ENCODE results near the gene FOXJ3. TPM values are rescaled to one million over a fixed set of nuclear protein-coding genes. Genes with fewer than 3 reads are reported as not detected.

FOXJ3 gene
- polyA plus RNA-seq: 22.1 TPM

GRCh38 chr1:42335050-42335808 is at the start of gene FOXJ3:
Gene FOXJ3, minus strand, starts transcription at chr1:42335235. Its CDS starts 24,142 bp downstream, at chr1:42311093.
- H3K27ac Mint-ChIP-seq: peak within 1 kb of the TSS; percentile 78 to 84 (median 80)
- peaks cover 0 to 1% (median 0%) of the 10 kb centered on the region in 3 donors for H3K9me3 Mint-ChIP-seq
- H3K4me1 Mint-ChIP-seq: peaks cover 24 to 39% (median 33%) of the 10 kb centered on the region in 3 donors
- H3K36me3 Mint-ChIP-seq: peaks cover 8% of the 10 kb centered on the region
- no peaks in the 10 kb centered on the region for H3K27me3 Mint-ChIP-seq
- peak within 1 kb of the TSS; percentile 86 to 97 (median 90) for H3K4me3 Mint-ChIP-seq

DNA sequence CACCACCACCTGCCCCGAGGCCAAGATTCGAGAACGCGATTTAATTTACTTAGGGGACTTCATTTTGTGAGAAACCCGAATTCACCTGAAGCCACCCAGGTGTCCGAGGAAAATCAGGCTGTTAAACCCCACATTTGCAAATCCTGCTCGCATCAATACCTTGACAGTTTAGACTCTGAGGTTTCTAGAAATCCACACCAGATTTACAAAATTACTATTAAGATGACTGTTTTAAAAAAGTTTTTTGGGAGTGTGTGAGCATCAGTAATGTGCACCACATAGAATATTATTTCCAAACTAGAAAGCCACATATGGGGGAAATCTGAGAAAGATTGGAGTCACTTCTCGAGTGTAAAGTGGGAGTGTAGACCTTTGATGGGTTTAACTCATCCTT is 46.2 kb upstream of the FOXJ3 start:
- H3K9me3 Mint-ChIP-seq: no peaks in the 10 kb centered on the region
- peak overlapping the region; percentile 46 to 86 (median 62) for H3K4me3 Mint-ChIP-seq
- H3K27me3 Mint-ChIP-seq: peaks cover 39% of the 10 kb centered on the region
- H3K4me1 Mint-ChIP-seq: peaks cover 3 to 7% (median 4%) of the 10 kb centered on the region in 3 donors
- H3K36me3 Mint-ChIP-seq: no peaks in the 10 kb centered on the region
- H3K27ac Mint-ChIP-seq: no peak overlapping the region

DNA sequence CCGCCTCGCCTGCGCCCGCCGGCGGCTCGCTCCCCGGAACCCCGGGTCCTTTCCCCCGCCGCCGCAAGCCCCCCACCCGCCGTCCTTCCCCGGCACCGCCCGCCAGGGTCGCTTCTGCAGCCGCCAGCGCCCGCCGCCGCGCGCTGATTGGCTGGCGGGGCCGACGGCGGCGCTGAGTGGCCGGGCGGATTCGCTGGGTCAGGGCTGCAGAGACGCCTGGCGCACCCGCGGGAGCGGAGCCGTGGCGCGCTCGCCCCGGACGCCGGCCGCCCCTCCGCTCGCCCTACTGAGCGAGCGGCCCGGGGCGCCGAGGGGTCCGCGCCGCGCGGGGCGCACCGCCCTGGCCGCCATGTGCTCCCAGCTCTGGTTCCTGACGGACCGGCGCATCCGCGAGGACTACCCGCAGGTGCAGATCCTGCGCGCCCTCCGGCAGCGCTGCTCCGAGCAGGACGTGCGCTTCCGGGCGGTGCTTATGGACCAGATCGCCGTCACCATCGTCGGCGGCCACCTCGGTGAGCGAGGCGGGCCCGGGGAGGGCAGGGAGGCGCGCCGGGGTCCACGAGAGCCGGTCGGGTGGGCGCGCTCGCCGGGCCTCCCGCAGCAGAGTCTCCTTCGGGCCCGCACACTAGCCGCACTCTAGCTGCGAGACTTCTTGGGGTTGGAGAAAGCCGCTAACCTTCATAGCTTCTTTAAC is 45.7 kb upstream of the FOXJ3 start, which contains the start of gene RIMKLA:
TSS of gene RIMKLA (plus strand) at position 207 of the 694 bp plus-strand sequence. CDS start at position 350, 143 bp downstream.
- Mint-ChIP-seq H3K36me3 (no peaks in the 10 kb centered on the region), H3K27me3 (peaks cover 36% of the 10 kb centered on the region), H3K4me1 (peaks cover 3 to 7% (median 4%) of the 10 kb centered on the region in 3 donors), H3K9me3 (no peaks in the 10 kb centered on the region), H3K4me3 (peak within 1 kb of the TSS; percentile 56 to 91 (median 83)), H3K27ac (peak within 1 kb of the TSS in 1 of 3 donors; percentile 63)

DNA sequence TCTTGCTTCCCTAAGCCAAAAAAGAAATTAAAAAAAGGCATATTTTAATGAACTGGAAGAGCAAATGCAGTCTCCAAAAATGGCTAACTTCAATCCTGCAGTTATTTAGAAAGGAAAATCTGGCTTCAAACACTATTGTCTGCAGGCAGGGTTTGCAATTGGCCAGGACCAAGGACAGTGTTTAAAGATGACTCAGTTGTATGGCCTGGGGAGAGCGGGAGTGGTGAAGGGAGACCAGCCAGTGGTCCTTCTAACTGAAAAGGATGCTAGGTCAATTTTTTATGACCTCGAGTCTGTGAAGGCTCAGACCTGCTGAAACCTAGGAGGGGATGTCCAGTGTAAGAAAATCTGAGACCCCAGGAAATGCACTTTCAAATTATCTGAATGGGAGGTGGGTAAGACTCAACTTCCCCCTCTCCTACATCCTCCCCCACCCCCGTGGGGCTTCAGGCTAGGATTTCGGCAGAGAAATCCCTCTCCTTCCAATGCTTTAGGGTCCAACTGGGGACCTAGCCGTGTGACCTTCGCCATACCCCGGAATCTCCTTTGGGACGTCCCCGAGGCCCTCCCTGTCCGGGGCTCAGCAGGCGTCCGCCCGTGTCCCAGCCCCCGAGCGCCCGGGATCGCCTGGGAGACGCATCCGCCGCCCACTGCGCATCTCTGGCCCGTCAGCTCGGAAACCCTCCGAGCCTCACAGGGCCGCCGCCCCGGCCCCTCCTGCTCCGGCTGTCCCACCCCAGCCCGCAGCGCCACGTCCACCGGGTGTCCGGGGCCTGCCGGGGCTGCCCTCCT is 45.0 kb upstream of the FOXJ3 start:
- peak overlapping the region in 1 of 3 donors; percentile 63 for H3K27ac Mint-ChIP-seq

GRCh38 chr1:42372796-42373195 is 37.8 kb upstream of the FOXJ3 start:
- Mint-ChIP-seq H3K4me3 (no peak overlapping the region), H3K27me3 (peaks cover 11% of the 10 kb centered on the region), H3K9me3 (peaks cover 0 to under 1% (median 0%) of the 10 kb centered on the region in 3 donors), H3K4me1 (peaks cover 0 to 2% (median 0%) of the 10 kb centered on the region in 3 donors), H3K27ac (no peak overlapping the region), H3K36me3 (no peaks in the 10 kb centered on the region)

More for the DNA sequence above, 45.0 kb upstream of the FOXJ3 start:
- H3K27me3 Mint-ChIP-seq: peaks cover 35% of the 10 kb centered on the region
- peaks cover 3 to 7% (median 4%) of the 10 kb centered on the region in 3 donors for H3K4me1 Mint-ChIP-seq
- no peaks in the 10 kb centered on the region for H3K36me3 Mint-ChIP-seq
- peak overlapping the region; percentile 56 to 91 (median 83) for H3K4me3 Mint-ChIP-seq
- H3K9me3 Mint-ChIP-seq: no peaks in the 10 kb centered on the region

DNA sequence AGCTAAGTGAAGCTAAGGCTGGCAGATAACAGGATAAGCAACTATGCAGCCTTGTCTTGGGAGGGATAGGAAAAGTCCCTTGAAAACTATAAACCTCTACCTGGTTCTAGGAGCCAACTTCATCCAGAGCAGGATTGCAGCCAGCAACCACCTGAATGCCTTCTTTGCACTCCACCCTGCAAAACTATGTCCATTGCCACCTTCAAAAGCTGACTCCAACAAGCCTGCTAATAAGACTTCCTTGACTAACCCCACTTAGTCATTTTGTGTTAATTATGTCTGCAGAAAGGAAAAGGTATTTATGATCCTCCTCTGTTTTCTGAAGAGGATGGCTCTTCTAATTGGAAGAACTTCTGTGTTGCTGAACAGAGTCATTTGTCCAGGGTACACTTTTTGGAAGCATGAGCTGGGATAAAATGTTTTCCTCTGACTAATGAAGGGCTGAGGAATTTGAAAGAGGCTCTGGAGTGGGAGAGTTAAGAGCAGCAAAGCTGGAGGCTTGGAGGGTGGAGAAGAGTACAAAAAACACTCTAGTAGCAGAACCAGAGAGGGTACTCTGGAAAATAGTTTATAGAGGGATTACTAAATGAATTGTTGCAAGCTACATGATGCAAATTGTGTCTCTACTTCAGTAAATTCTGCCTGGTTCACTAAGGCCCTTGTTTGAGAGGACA is 36.0 kb upstream of the FOXJ3 start:
- H3K36me3 Mint-ChIP-seq: no peaks in the 10 kb centered on the region
- H3K4me1 Mint-ChIP-seq: peaks cover 0 to 2% (median 0%) of the 10 kb centered on the region in 3 donors
- H3K27ac Mint-ChIP-seq: no peak overlapping the region
- H3K9me3 Mint-ChIP-seq: peaks cover 0 to 2% (median 0%) of the 10 kb centered on the region in 3 donors
- no peak overlapping the region for H3K4me3 Mint-ChIP-seq
- H3K27me3 Mint-ChIP-seq: peaks cover 7% of the 10 kb centered on the region

GRCh38 chr1:42369471-42369870 is 34.4 kb upstream of the FOXJ3 start:
- Mint-ChIP-seq H3K27ac (no peak overlapping the region), H3K36me3 (no peaks in the 10 kb centered on the region), H3K4me3 (no peak overlapping the region), H3K9me3 (peaks cover 0 to 2% (median 0%) of the 10 kb centered on the region in 3 donors), H3K4me1 (peaks cover 0 to 2% (median 0%) of the 10 kb centered on the region in 3 donors), H3K27me3 (peaks cover 7% of the 10 kb centered on the region)

DNA sequence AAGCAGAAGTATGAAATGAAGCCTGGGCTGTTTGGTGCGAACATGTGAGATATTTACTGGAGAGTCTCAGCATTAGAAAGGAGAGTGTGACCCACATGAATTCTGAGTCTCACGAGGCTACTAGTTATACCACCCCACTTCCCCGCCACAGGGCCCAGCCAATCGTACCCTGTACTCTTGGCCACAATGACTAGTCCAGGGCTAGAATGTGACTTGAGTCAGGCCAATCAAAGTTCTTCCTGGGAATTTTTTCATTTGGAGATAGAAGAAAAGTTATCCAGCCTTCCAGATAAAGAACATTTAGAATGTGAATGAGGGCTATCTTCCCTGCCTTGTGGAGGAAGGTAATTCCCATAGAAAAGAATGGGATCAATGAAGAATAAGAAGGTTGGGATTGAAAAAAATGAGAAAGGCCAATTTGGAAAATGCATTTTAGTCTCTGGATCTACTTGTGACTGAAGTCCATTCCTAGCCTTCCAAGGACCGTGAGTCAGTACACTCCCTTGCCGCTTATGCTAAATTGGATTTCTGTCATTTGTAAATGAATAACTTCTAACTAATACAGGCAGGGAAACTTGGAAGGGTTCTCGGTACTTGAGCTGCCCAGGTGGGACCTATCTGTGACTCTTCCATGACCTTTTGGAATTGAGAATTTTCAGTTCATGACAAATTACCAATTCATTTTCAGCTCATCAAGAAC is 33.2 kb upstream of the FOXJ3 start:
- peaks cover 5% of the 10 kb centered on the region for H3K27me3 Mint-ChIP-seq
- peaks cover 0 to 2% (median 0%) of the 10 kb centered on the region in 3 donors for H3K9me3 Mint-ChIP-seq
- no peak overlapping the region for H3K27ac Mint-ChIP-seq
- H3K4me3 Mint-ChIP-seq: no peak overlapping the region
- H3K4me1 Mint-ChIP-seq: peaks cover 0 to 2% (median 0%) of the 10 kb centered on the region in 3 donors
- no peaks in the 10 kb centered on the region for H3K36me3 Mint-ChIP-seq

- Mint-ChIP-seq H3K4me3 (no peak overlapping the region), H3K9me3 (peaks cover 0 to 2% (median 0%) of the 10 kb centered on the region in 3 donors), H3K27ac (no peak overlapping the region), H3K36me3 (no peaks in the 10 kb centered on the region), H3K4me1 (no peaks in the 10 kb centered on the region), H3K27me3 (no peaks in the 10 kb centered on the region)
Observed at GRCh38 chr1:42365118-42365517, 30.1 kb upstream of the FOXJ3 start.

DNA sequence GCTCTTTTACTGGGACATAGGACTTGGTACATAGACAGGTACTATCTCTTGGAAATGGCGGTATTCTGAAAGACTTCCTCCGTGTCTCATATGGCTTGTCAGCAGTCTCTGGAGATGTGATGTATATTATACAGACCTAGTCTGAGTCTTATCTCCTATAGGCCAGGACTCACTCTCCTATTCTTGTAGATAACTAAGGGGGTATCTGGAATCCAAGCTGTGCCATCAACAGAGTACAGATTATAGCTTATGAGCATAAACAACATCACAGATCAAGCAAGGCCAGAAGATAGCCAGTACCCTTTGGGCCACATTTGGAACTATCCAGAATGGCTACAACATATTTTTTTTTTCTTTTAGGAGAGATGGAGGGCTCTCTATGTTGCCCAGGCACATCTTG is 29.5 kb upstream of the FOXJ3 start:
- Mint-ChIP-seq H3K36me3 (no peaks in the 10 kb centered on the region), H3K27me3 (peaks cover 2% of the 10 kb centered on the region), H3K27ac (no peak overlapping the region), H3K4me3 (no peak overlapping the region), H3K4me1 (no peaks in the 10 kb centered on the region), H3K9me3 (peaks cover 0 to 2% (median 0%) of the 10 kb centered on the region in 3 donors)

GRCh38 chr1:42364089-42364488 is 29.1 kb upstream of the FOXJ3 start:
- no peaks in the 10 kb centered on the region for H3K36me3 Mint-ChIP-seq
- no peak overlapping the region for H3K27ac Mint-ChIP-seq
- no peak overlapping the region for H3K4me3 Mint-ChIP-seq
- peaks cover 3% of the 10 kb centered on the region for H3K27me3 Mint-ChIP-seq
- H3K4me1 Mint-ChIP-seq: peaks cover 0 to 3% (median 0%) of the 10 kb centered on the region in 3 donors
- peaks cover 0 to 2% (median 0%) of the 10 kb centered on the region in 3 donors for H3K9me3 Mint-ChIP-seq

GRCh38 chr1:42359466-42359865 is 24.4 kb upstream of the FOXJ3 start:
- H3K36me3 Mint-ChIP-seq: no peaks in the 10 kb centered on the region
- H3K4me3 Mint-ChIP-seq: no peak overlapping the region
- peaks cover 5% of the 10 kb centered on the region for H3K27me3 Mint-ChIP-seq
- H3K4me1 Mint-ChIP-seq: peaks cover 0 to 3% (median 0%) of the 10 kb centered on the region in 3 donors
- no peak overlapping the region for H3K27ac Mint-ChIP-seq
- no peaks in the 10 kb centered on the region for H3K9me3 Mint-ChIP-seq

GRCh38 chr1:42358791-42359190 is 23.8 kb upstream of the FOXJ3 start:
- Mint-ChIP-seq H3K4me3 (no peak overlapping the region), H3K9me3 (no peaks in the 10 kb centered on the region), H3K4me1 (peaks cover 0 to 3% (median 0%) of the 10 kb centered on the region in 3 donors), H3K36me3 (no peaks in the 10 kb centered on the region), H3K27ac (no peak overlapping the region), H3K27me3 (peaks cover 5% of the 10 kb centered on the region)

- H3K4me3 Mint-ChIP-seq: no peak overlapping the region
- peaks cover 0 to 2% (median 0%) of the 10 kb centered on the region in 3 donors for H3K4me1 Mint-ChIP-seq
- H3K27me3 Mint-ChIP-seq: peaks cover 14% of the 10 kb centered on the region
- no peaks in the 10 kb centered on the region for H3K36me3 Mint-ChIP-seq
- H3K9me3 Mint-ChIP-seq: peaks cover 0 to 2% (median 0%) of the 10 kb centered on the region in 3 donors
- H3K27ac Mint-ChIP-seq: no peak overlapping the region
Observed at GRCh38 chr1:42350086-42350485, 15.1 kb upstream of the FOXJ3 start.
